Measurements from ENCODE around the gene BAZ2B.

The BAZ2B gene

DNA sequence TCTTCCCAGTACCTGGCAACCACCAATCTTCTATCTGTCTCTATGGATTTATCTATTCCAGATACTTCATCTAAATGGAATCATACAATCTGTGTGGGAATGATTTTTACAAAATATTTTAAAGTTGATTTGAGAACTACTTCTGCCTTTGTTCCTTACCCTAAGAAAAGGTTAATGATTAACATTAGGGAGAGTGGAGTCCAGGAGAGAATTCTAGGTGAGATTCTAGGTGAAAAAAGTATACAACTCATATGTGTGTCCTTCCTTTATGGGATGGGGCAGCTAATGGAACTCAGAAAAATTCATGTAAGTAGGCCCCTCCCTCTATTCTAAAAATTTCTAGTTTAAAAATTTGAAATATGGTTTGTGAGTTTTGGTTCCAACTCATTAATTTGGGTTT lies 293.9 kb downstream of the BAZ2B start:
- TF ChIP-seq CTCF (conservative IDR thresholded peaks at IDR 0.05) = no peak
- no peak for TF ChIP-seq ZFX (IDR thresholded peaks at IDR 0.05)
- H3K27ac ChIP-seq = no peak overlapping the region

DNA sequence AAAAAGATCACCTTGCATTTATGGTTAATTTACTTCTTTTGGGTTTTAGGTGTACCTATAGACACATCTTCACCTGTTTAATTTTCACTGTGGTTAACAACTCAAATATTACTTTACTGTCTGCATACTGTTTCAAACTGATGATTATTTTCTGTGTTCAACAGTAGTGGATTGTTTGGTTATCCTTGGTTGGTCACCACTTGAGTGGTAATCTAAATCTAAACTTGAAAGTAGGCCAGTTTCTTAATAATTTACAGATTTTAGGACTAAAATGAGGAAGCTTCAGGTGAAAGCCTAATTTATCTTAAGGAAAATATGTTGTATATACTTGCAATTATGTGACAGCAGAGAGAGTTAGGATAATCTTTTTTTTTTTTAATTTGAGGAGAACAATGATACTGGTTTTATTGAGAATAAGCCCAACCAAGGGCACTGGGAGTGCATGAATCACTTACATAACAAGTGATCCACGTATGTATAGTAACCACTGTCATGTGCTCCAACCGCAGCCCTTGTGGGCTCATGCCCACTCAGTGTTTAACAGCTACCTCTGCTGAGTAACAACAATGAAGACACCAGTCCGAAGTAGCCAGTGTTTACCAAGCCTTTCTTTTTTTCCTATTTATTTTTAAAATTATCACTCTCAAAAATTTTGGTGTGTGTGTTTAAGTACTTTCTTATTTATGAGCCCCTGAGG lies 298.8 kb downstream of the BAZ2B start:
- H3K27ac ChIP-seq = no peak overlapping the region
- TF ChIP-seq ZFX (IDR thresholded peaks at IDR 0.05) = no peak
- no peak for TF ChIP-seq CTCF (conservative IDR thresholded peaks at IDR 0.05)

DNA sequence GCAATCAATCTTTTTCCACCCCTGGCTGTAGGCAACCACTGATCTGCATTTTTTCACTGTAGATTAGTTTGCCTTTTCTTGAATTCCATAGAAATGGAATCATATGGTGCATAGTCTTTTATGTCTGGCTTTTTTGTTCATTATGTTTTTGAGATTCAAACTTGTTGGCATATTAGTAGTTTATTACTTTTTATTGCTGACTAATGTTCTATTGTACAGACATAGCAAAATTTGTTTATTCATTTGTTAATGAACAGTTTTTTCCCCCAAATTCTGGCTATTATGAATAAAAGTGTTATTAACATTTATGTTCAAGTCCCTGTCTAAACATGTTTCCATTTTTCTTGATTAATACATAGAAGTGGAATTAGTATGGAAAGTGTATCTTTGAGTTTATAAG lies 308.4 kb downstream of the BAZ2B start:
- TF ChIP-seq ZFX (IDR thresholded peaks at IDR 0.05) (no peak), CTCF (conservative IDR thresholded peaks at IDR 0.05) (no peak)

GRCh38 chr2:159300586-159300985 lies 315.8 kb downstream of the BAZ2B start:
- H3K27ac ChIP-seq = no peak overlapping the region
- TF ChIP-seq ZFX (IDR thresholded peaks at IDR 0.05) = no peak
- TF ChIP-seq CTCF (conservative IDR thresholded peaks at IDR 0.05) = no peak

More for the DNA sequence above, 308.4 kb downstream of the BAZ2B start:
- no peak overlapping the region for H3K27ac ChIP-seq

DNA sequence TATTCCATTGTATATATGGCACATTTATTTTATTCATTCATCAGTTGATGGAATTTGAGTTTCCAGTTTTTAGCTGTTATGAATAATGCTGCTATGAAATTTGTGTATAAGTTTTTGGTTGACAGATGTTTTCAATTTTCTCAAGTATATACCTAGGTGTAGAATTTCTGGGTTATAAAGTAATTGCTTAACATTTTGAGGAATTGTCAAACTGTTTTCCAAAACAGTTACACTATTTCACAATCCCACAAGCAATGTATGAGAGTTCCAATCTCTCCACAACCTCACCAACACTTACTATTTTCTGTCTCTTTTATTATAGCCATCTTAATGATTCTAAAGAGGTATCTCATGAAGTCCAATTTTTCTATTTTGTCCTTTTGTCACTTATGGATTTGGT lies 317.4 kb downstream of the BAZ2B start:
- TF ChIP-seq ZFX (IDR thresholded peaks at IDR 0.05) (no peak), CTCF (conservative IDR thresholded peaks at IDR 0.05) (no peak)
- H3K27ac ChIP-seq = no peak overlapping the region

DNA sequence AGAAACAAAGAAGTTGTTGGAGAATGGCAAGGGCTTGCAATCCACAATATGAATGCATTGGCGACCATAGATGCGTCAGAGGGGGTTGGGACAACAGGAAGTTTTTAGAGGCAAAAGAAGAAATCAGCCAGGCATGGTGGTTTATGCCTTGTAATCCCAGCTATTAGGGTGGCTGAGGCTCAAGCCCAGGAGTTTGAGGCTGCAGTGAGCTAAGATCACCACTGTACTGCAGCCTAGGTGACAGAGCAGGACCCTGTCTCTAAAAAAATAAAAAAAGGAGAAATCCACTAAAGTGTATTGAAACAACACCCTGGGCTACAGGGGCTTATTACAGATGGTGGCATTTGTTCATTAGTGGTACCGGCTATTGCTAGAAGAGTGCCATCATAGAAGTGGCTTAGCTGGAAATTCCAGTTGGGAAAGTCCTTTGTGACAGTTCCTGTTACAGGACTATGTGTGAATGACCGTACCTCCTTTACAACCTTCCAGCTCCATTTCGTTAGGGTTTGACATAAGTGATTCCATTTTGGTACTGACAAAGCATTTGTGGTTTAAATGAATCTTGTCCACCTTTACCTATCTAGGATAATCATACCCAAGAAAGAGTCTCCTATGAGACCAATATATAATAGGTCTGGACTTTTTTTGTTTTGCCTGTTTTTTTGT lies 319.2 kb downstream of the BAZ2B start:
- TF ChIP-seq ZFX (IDR thresholded peaks at IDR 0.05) (no peak), CTCF (conservative IDR thresholded peaks at IDR 0.05) (no peak)
- H3K27ac ChIP-seq = peak overlapping the region; percentile 45; the same call in 1 of the 2 replicates

DNA sequence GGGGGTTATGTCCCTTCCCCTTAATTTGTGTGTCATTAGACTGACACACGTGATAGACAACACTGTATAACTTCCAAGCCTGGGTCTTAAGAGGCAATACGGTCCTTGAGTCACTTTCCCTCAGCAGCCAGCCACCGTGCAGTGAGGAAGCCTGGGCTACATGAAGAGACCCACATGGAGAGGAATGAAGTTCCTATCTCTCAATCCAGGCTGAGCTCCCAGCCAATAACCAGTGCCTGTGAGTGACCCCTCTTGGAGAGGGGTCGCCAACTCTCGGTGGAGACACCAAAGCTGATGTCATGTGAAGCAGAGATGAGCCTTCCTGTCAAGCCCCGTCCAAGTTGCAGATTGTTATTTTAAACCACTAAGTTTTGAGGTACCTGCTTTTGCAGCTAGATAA lies 324.2 kb downstream of the BAZ2B start:
- H3K27ac ChIP-seq = no peak overlapping the region
- TF ChIP-seq CTCF (conservative IDR thresholded peaks at IDR 0.05) (no peak), ZFX (IDR thresholded peaks at IDR 0.05) (no peak)

Data from C4-2B (cell line).